Right lobe of liver (tissue), 6 donors: ENCODE data around the gene MAP3K20. TPM values are rescaled to one million over a fixed set of nuclear protein-coding genes. Genes with fewer than 3 reads are reported as not detected.
"Not testable (repeated sequence)": the region's sequence is repeated elsewhere in the genome, so short reads cannot be mapped to it uniquely, and the experiment has no call there.

Experiments
- ATAC-seq, 4 donors: fragments of 200-7000 bp; cut with Tn5 transposase; one replicate each; pipeline ENCODE4 v1.9.1; 2020; ENCODE audit warnings: mild to moderate bottlenecking in 4 of 4, moderate library complexity in 4 of 4
- DNase-seq, 3 donors: peaks; one replicate each; pipeline ENCODE4 v3.0.0-alpha.2; 2020
- H3K27ac ChIP-seq, 3 donors: fragments of 200-600 bp; one replicate each; pipeline ENCODE4 v1.8.0; 2022
- H3K27me3 ChIP-seq, 2 donors: fragments of 200-600 bp; one replicate each; pipeline ENCODE4 v1.8.0; 2022
- H3K36me3 ChIP-seq, 4 donors: fragments of 200-600 bp; sonication (generic) in 1 of 4; one replicate each; pipeline versions ENCODE4 v1.5.1 to v1.8.0; 2017 to 2022; ENCODE audit warnings: control low read depth in 1 of 4
- H3K4me1 ChIP-seq, 4 donors: fragments of 200-600 bp; sonication (generic) in 1 of 4; one replicate each; pipeline versions ENCODE4 v1.5.1 to v1.8.0; 2017 to 2022; ENCODE audit warnings: control low read depth in 1 of 4
- H3K4me3 ChIP-seq, 3 donors: fragments of 200-600 bp; one replicate each; pipeline ENCODE4 v1.8.0; 2022
- H3K9me3 ChIP-seq, 4 donors: fragments of 200-600 bp; sonication (generic) in 1 of 4; one replicate each; pipeline versions ENCODE4 v1.5.1 to v1.8.0; 2017 to 2022; ENCODE audit warnings: control low read depth in 1 of 4
- CTCF ChIP-seq, 4 donors: fragments of 200-600 bp in 3 of 4; fragments of 450-650 bp in 1 of 4; IDR thresholded peaks; one replicate each; pipeline versions ENCODE4 v1.5.1 to v1.8.0; 2016 to 2022; ENCODE audit warnings: antibody characterized with exemption in 4 of 4, mild to moderate bottlenecking in 2 of 4
- POLR2A ChIP-seq: fragments of 450-650 bp; IDR thresholded peaks from one replicate; pipeline ENCODE4 v1.6.1; 2017; ENCODE audit warnings: antibody characterized with exemption, mild to moderate bottlenecking
- WGBS: methylation state at CpG from one replicate; pipeline ENCODE4 v1.1.6; 2018; ENCODE audit warnings: low coverage, low lambda C conversion rate; ENCODE audit not compliant: insufficient coverage; ENCODE audit errors: missing lambda C conversion rate; 5-methylcytosine and 5-hydroxymethylcytosine counted together
- intact Hi-C, 2 donors: fragments of 100-400 bp; cut with DNase I; formaldehyde crosslinking; loops; one replicate each; pipeline versions ENCODE4 v1.11.2 to v1.14.1; 2022
- total RNA-seq, 6 experiments: library from RNA; depleted of rRNA in 2 of 6; stranded (reverse); fragments of >200 nt in 2 of 6; fragmentation: NEBNext Ultra II Directional in 3 of 6; extraction: Animal tissue kit (Norgen Biotek cat#: 25700) in 3 of 6; gene quantifications; one replicate each; pipeline versions ENCODE4 v1.1.0 to v1.2.4, GENCODE V29; 2016 to 2023
- donor health status: DM: no; HTN: yes; CAD: no.
- donor health status: DM: no; HTN: no; CAD: no.
- donor health status: DM: no; HTN: no; CAD: no.
- donor health status: DM: no; HTN: yes; CAD: no.
- donor health status: DM: no; HTN: yes; CAD: no.

Gene MAP3K20
- total RNA-seq, 6 experiments from 2014 or later, result 16.0 to 36.8 (median 22.0) TPM

GRCh38 chr2:173034143-173034542 lies 41.5 kb upstream of the MAP3K20 start:
- TF ChIP-seq CTCF (IDR thresholded peaks at IDR 0.05) (no peak), POLR2A (no peak)
- no peaks in the 10 kb centered on the region for H3K36me3 ChIP-seq
- intact Hi-C loops, result no loop called here
- ATAC-seq (no peak), DNase-seq (no peak)
- H3K4me1 ChIP-seq, result no peaks in the 10 kb centered on the region
- H3K27ac ChIP-seq, result no peak overlapping the region
- no peaks in the 10 kb centered on the region for H3K9me3 ChIP-seq
- H3K27me3 ChIP-seq, result no peaks in the 10 kb centered on the region
- 71% methylated on average over 6 of the region's 7 CpGs for WGBS
- no peak overlapping the region for H3K4me3 ChIP-seq

DNA sequence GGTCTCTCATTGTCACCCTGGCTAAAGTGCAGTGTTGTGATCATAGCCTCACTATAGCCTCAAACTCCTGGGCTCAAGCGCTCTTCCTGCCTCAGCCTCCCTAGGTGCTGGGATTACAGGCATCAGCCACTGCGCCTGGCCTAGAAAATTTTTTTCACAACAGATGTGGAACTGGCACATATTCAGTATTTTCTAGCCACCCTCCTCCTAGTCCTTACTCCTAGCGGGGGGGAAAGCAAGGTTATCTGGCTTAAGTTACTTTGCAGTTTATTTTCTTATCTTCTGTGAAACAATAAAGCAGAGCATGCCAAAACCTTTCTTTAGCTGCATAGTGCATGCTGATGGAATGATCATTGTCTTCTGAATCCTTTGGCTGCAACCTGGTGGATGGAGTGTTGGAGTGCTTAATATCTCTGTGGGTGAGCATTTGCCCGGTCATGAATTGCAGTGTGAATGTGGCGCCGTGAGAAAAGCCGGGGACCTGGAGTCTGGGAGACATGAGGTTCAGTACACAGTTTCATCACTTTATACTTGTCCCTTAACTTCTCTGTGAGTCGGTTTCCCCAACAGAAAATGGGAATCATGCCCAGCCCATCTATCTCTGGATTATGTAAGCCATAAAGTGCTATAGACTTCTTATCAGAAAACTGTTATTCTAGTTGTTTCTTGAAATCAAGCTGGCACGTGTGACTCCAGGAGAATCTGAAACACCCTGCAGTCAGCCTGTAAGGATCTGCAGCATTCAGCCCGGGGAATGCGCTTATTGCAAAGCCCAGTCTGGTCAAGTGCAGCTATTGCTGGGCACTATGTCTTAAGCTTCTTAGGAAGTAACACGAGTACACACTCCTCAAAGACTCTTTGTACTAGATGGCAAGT lies 38.2 kb upstream of the MAP3K20 start:
- no peak overlapping the region for H3K4me3 ChIP-seq
- DNase-seq (no peak), ATAC-seq (no peak)
- no peaks in the 10 kb centered on the region for H3K36me3 ChIP-seq
- H3K4me1 ChIP-seq, result no peaks in the 10 kb centered on the region
- intact Hi-C loops, result no loop called here
- WGBS, result 74% methylated on average over 8 of the region's 12 CpGs
- no peak overlapping the region for H3K27ac ChIP-seq
- TF ChIP-seq CTCF (IDR thresholded peaks at IDR 0.05), result no peak
- no peak for TF ChIP-seq POLR2A
- no peaks in the 10 kb centered on the region for H3K27me3 ChIP-seq
- no peaks in the 10 kb centered on the region for H3K9me3 ChIP-seq

DNA sequence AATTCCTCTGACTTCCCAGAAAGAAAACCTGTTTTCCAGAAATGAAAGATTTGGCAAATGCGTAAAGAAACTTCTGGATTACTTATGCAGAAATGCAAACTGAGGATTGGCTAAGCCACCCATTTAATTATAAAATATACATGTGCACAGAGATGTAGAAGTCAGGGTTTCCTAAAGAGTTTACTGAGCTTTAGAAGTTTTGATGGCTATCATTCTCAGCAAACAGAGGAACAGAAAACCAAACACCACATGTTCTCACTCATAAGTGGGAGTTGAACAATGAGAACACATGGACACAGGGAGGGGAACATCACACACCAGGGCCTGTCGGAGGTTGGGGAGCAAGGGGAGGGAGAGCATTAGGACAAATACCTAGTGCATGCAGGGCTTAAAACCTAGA lies 37.4 kb upstream of the MAP3K20 start:
- H3K4me1 ChIP-seq, DNase-seq, H3K36me3 ChIP-seq, H3K9me3 ChIP-seq, H3K27me3 ChIP-seq, H3K27ac ChIP-seq, intact Hi-C loops, ATAC-seq, H3K4me3 ChIP-seq: not testable (repeated sequence)
- 94% methylated on average over 1 of the region's 2 CpGs for WGBS

GRCh38 chr2:173040729-173041128 lies 34.9 kb upstream of the MAP3K20 start:
- TF ChIP-seq POLR2A, result no peak
- TF ChIP-seq CTCF (IDR thresholded peaks at IDR 0.05), result no peak
- Histone ChIP-seq H3K36me3 (no peaks in the 10 kb centered on the region), H3K4me3 (no peak overlapping the region), H3K27ac (no peak overlapping the region), H3K4me1 (peaks cover 0 to 11% (median 0%) of the 10 kb centered on the region in 4 donors), H3K9me3 (no peaks in the 10 kb centered on the region), H3K27me3 (no peaks in the 10 kb centered on the region)
- ATAC-seq (no peak), DNase-seq (no peak)
- intact Hi-C loops, result no loop called here

GRCh38 chr2:173043476-173043875 lies 32.2 kb upstream of the MAP3K20 start:
- peak; percentile 82 to 88 (median 83) for DNase-seq
- WGBS, result 75% methylated on average over 2 of the region's 8 CpGs
- H3K9me3 ChIP-seq, result no peaks in the 10 kb centered on the region
- TF ChIP-seq POLR2A (no peak), CTCF (IDR thresholded peaks at IDR 0.05) (no peak)
- peak; percentile 91 to 97 (median 96) for ATAC-seq
- no peaks in the 10 kb centered on the region for H3K36me3 ChIP-seq
- no peaks in the 10 kb centered on the region for H3K27me3 ChIP-seq
- H3K27ac ChIP-seq, result peak overlapping the region; percentile 78 to 86 (median 80)
- H3K4me3 ChIP-seq, result no peak overlapping the region
- intact Hi-C loops, result no loop called here
- peaks cover 0 to 17% (median 4%) of the 10 kb centered on the region in 4 donors for H3K4me1 ChIP-seq
